Measurements from ENCODE around the gene JAM3. TPM values are rescaled to one million over a fixed set of nuclear protein-coding genes. Genes with fewer than 3 reads are reported as not detected.

The JAM3 gene
- total RNA-seq, 1 donor from 2014 or later, result 50.3 TPM

GRCh38 chr11:134069426-134070341 is 812 bp downstream of the JAM3 start:
- DNase-seq (ENCODE audit: extremely low spot score, unreplicated experiment), result no peak
- peaks cover 20% of the 10 kb centered on the region for H3K4me1 Mint-ChIP-seq (ENCODE audit: unreplicated experiment)

GRCh38 chr11:134070342-134070845 is 1.5 kb downstream of the JAM3 start:
- H3K27ac Mint-ChIP-seq, result no peak overlapping the region
- H3K4me3 Mint-ChIP-seq, result peak overlapping the region; percentile 81

More at GRCh38 chr11:134069426-134070341, 812 bp downstream of the JAM3 start:
- Mint-ChIP-seq H3K27ac (no peak overlapping the region), H3K9me3 (no peaks in the 10 kb centered on the region), H3K27me3 (peaks cover 59% of the 10 kb centered on the region), H3K4me3 (peak overlapping the region; percentile 81), H3K36me3 (peaks cover 4% of the 10 kb centered on the region)
- no peak for TF ChIP-seq CTCF (conservative IDR thresholded peaks at IDR 0.05)

GRCh38 chr11:134071306-134071705 is 2.4 kb downstream of the JAM3 start:
- Mint-ChIP-seq H3K27ac (no peak overlapping the region), H3K36me3 (peaks cover 4% of the 10 kb centered on the region), H3K27me3 (peaks cover 56% of the 10 kb centered on the region), H3K4me3 (no peak overlapping the region), H3K4me1 (ENCODE audit: unreplicated experiment) (peaks cover 20% of the 10 kb centered on the region), H3K9me3 (no peaks in the 10 kb centered on the region)
- TF ChIP-seq CTCF (conservative IDR thresholded peaks at IDR 0.05), result no peak
- no peak for DNase-seq (ENCODE audit: extremely low spot score, unreplicated experiment)

More at GRCh38 chr11:134070342-134070845, 1.5 kb downstream of the JAM3 start:
- no peaks in the 10 kb centered on the region for H3K9me3 Mint-ChIP-seq
- peaks cover 4% of the 10 kb centered on the region for H3K36me3 Mint-ChIP-seq
- TF ChIP-seq CTCF (conservative IDR thresholded peaks at IDR 0.05), result no peak
- H3K27me3 Mint-ChIP-seq, result peaks cover 58% of the 10 kb centered on the region
- no peak for DNase-seq (ENCODE audit: extremely low spot score, unreplicated experiment)
- peaks cover 20% of the 10 kb centered on the region for H3K4me1 Mint-ChIP-seq (ENCODE audit: unreplicated experiment)

- H3K27ac Mint-ChIP-seq, result no peak overlapping the region
- H3K27me3 Mint-ChIP-seq, result peaks cover 52% of the 10 kb centered on the region
These were observed 3.0 kb downstream of the JAM3 start for GRCh38 chr11:134071766-134072402.

GRCh38 chr11:134072844-134073243 is 4.0 kb downstream of the JAM3 start:
- H3K4me3 Mint-ChIP-seq, result no peak overlapping the region
- no peak for DNase-seq (ENCODE audit: extremely low spot score, unreplicated experiment)
- H3K27ac Mint-ChIP-seq, result no peak overlapping the region
- no peak for TF ChIP-seq CTCF (conservative IDR thresholded peaks at IDR 0.05)
- H3K27me3 Mint-ChIP-seq, result peaks cover 45% of the 10 kb centered on the region
- peaks cover 4% of the 10 kb centered on the region for H3K36me3 Mint-ChIP-seq
- no peaks in the 10 kb centered on the region for H3K9me3 Mint-ChIP-seq
- peaks cover 20% of the 10 kb centered on the region for H3K4me1 Mint-ChIP-seq (ENCODE audit: unreplicated experiment)

More at GRCh38 chr11:134071766-134072402, 3.0 kb downstream of the JAM3 start:
- no peak for DNase-seq (ENCODE audit: extremely low spot score, unreplicated experiment)
- Mint-ChIP-seq H3K4me1 (ENCODE audit: unreplicated experiment) (peaks cover 20% of the 10 kb centered on the region), H3K36me3 (peaks cover 4% of the 10 kb centered on the region), H3K4me3 (no peak overlapping the region), H3K9me3 (no peaks in the 10 kb centered on the region)
- TF ChIP-seq CTCF (conservative IDR thresholded peaks at IDR 0.05), result peak; percentile 69
